ENCODE data around the gene OR51A2.

The OR51A2 gene

DNA sequence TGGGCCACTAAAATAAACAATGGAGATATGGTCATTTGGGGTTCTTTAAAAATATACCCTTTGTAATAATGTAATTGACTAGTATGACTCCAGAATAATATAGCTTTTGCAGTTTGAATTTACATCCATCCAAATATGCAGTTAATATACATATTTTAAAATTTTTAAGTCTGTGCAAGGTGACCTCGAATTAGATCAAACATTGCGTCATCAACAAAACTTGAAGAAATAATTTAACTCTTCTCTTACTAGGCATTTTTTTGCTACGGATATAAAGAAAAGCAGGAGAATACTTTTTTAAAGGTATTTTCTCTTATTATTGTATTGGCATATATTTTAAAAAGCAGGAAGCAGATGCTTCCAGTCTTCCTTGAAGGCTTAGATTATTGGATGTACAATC lies 18.8 kb downstream of the OR51A2 start:
- no peak overlapping the region for H3K4me3 ChIP-seq (ENCODE audit: low read depth, low read length)
- no peak for DNase-seq (ENCODE audit: low read depth)
- TF ChIP-seq MYC (IDR thresholded peaks at IDR 0.05; ENCODE audit: low read depth, low read length) (no peak), POLR2A (IDR thresholded peaks at IDR 0.05; ENCODE audit: extremely low read depth, insufficient read length) (no peak)
- TF ChIP-seq, protein P1, sequence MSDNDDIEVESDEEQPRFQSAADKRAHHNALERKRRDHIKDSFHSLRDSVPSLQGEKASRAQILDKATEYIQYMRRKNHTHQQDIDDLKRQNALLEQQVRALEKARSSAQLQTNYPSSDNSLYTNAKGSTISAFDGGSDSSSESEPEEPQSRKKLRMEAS (IDR thresholded peaks at IDR 0.05; ENCODE audit: low read depth, low read length): no peak
- TF ChIP-seq, protein P2, sequence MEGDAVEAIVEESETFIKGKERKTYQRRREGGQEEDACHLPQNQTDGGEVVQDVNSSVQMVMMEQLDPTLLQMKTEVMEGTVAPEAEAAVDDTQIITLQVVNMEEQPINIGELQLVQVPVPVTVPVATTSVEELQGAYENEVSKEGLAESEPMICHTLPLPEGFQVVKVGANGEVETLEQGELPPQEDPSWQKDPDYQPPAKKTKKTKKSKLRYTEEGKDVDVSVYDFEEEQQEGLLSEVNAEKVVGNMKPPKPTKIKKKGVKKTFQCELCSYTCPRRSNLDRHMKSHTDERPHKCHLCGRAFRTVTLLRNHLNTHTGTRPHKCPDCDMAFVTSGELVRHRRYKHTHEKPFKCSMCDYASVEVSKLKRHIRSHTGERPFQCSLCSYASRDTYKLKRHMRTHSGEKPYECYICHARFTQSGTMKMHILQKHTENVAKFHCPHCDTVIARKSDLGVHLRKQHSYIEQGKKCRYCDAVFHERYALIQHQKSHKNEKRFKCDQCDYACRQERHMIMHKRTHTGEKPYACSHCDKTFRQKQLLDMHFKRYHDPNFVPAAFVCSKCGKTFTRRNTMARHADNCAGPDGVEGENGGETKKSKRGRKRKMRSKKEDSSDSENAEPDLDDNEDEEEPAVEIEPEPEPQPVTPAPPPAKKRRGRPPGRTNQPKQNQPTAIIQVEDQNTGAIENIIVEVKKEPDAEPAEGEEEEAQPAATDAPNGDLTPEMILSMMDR (IDR thresholded peaks at IDR 0.05; ENCODE audit: low read depth, low read length): no peak

DNA sequence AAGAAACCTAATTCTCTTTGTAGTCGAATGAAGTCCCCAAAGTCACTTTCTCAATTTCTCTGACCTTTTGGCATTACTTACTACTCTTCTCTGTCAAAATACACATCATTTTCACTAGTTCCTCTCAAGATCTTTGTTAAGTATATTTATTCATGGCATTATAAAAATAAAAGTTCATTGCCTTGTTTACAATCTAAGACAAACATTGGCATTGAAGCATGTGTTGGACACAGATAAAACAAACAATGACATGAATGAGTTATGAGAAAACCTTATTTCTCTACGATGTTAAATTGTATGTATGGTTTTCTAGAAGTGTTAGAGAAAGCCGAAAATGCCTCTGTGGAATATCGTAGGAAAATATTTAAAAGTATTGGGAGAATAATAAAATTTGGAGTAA lies 22.8 kb downstream of the OR51A2 start:
- TF ChIP-seq, protein P2 (IDR thresholded peaks at IDR 0.05; ENCODE audit: low read depth, low read length): no peak
- no peak for TF ChIP-seq MYC (IDR thresholded peaks at IDR 0.05; ENCODE audit: low read depth, low read length)
- no peak for TF ChIP-seq POLR2A (IDR thresholded peaks at IDR 0.05; ENCODE audit: extremely low read depth, insufficient read length)
- TF ChIP-seq, protein P1 (IDR thresholded peaks at IDR 0.05; ENCODE audit: low read depth, low read length): no peak
- DNase-seq (ENCODE audit: low read depth): no peak
- no peak overlapping the region for H3K4me3 ChIP-seq (ENCODE audit: low read depth, low read length)

DNA sequence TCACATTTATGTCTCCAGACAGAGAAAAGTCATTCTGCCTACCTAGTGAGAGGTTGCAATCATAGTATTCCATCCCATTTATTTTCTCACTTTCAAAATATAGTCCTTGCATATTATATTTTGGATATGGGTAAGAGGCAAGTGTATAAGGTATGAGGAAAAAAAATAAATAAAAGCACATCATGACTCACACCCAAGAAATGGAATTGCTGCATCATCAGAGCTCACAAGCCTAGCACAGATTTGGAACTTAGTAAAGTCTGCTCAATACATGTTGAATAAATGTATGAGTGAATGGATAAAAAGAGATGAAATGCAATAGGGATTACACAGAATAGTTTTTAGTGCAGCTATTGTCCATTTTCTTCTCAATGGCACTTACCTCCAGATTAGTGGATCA lies 28.9 kb downstream of the OR51A2 start:
- H3K4me3 ChIP-seq (ENCODE audit: low read depth, low read length): no peak overlapping the region
- TF ChIP-seq MYC (IDR thresholded peaks at IDR 0.05; ENCODE audit: low read depth, low read length): no peak
- TF ChIP-seq, protein P2 (IDR thresholded peaks at IDR 0.05; ENCODE audit: low read depth, low read length): no peak
- TF ChIP-seq, protein P1 (IDR thresholded peaks at IDR 0.05; ENCODE audit: low read depth, low read length): no peak
- no peak for TF ChIP-seq POLR2A (IDR thresholded peaks at IDR 0.05; ENCODE audit: extremely low read depth, insufficient read length)
- no peak for DNase-seq (ENCODE audit: low read depth)

DNA sequence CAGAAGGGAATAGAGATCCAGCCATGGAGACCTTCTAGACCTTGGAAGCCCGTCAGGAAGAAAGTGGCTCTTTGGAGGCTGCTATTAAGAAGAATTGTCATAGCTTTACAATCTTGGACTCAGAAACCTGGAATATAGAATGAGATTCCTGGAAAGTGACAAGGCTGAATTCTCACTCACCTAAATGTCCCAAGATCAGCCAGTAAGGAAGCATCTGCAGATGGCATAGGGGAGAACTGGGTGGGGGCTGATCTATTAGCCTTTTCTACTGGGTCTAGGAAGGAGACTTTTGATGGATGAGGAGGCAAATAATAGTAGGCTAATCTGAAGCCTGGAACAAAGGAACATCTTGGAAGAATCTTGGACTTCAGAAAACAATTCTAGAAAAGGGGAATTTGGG lies 31.3 kb downstream of the OR51A2 start, which contains the start of gene OR51G1:
Gene OR51G1 (minus strand): TSS at position 101 of the 400 bp plus-strand sequence. CDS start 0 bp downstream, at position 101.
- DNase-seq (ENCODE audit: low read depth): no peak
- no peak within 1 kb of the TSS for H3K4me3 ChIP-seq (ENCODE audit: low read depth, low read length)
- no peak for TF ChIP-seq MYC (IDR thresholded peaks at IDR 0.05; ENCODE audit: low read depth, low read length)
- no peak for TF ChIP-seq POLR2A (IDR thresholded peaks at IDR 0.05; ENCODE audit: extremely low read depth, insufficient read length)
- TF ChIP-seq, protein P2 (IDR thresholded peaks at IDR 0.05; ENCODE audit: low read depth, low read length): no peak
- TF ChIP-seq, protein P1 (IDR thresholded peaks at IDR 0.05; ENCODE audit: low read depth, low read length): no peak

DNA sequence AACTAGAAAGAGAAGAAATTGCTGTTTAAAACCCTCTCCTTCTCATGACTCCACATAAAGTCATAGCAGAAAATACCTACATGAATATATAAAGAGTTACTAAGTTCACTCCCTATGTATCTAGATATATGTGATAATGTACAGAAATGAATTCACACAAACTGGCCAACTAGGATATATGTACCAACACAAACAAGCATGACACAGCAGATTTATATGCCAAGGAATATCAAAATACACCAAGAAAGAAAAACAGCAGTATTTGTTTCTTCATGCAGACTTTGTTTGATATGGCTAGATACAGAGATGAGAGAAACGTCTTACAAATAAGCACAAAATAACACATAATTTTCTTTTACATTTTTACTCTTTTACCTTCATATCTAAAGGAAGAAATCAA lies 33.2 kb downstream of the OR51A2 start:
- no peak overlapping the region for H3K4me3 ChIP-seq (ENCODE audit: low read depth, low read length)
- DNase-seq (ENCODE audit: low read depth): no peak
- TF ChIP-seq, protein P2 (IDR thresholded peaks at IDR 0.05; ENCODE audit: low read depth, low read length): no peak
- TF ChIP-seq POLR2A (IDR thresholded peaks at IDR 0.05; ENCODE audit: extremely low read depth, insufficient read length) (no peak), MYC (IDR thresholded peaks at IDR 0.05; ENCODE audit: low read depth, low read length) (no peak)
- TF ChIP-seq, protein P1 (IDR thresholded peaks at IDR 0.05; ENCODE audit: low read depth, low read length): no peak
